Stimulated activated CD8-positive, alpha-beta memory T cell treated with anti-CD3 and anti-CD28 coated beads, Interleukin-2, amount 100 ng/mL, for 1 hour (primary cell): ENCODE data around the gene UGT1A4.

ENCODE experiments used
- DNase-seq, 2 donors: peaks; one replicate each; pipeline ENCODE4 v3.0.0-alpha.2; 2020; ENCODE audit warnings: low read depth in 2 of 2

Gene UGT1A4

GRCh38 chr2:233811732-233812131 is 93.2 kb downstream of the UGT1A4 start:
- no peak for DNase-seq

- DNase-seq = no peak
Measured at GRCh38 chr2:233813236-233814055, 94.9 kb downstream of the UGT1A4 start.

- DNase-seq = no peak
Measured at GRCh38 chr2:233814056-233814835, 95.7 kb downstream of the UGT1A4 start.

- no peak for DNase-seq
Measured at GRCh38 chr2:233815861-233816260, 97.3 kb downstream of the UGT1A4 start.

- DNase-seq = no peak
Measured at GRCh38 chr2:233816334-233816733, 97.8 kb downstream of the UGT1A4 start.

- no peak for DNase-seq
Measured at GRCh38 chr2:233816771-233817170, 98.2 kb downstream of the UGT1A4 start.

- no peak for DNase-seq
Measured at GRCh38 chr2:233817361-233817911, 98.9 kb downstream of the UGT1A4 start.

GRCh38 chr2:233817995-233818638 is 99.6 kb downstream of the UGT1A4 start:
- DNase-seq = no peak

GRCh38 chr2:233818639-233819621 is 100.4 kb downstream of the UGT1A4 start:
- DNase-seq = no peak

- DNase-seq = no peak
Measured at GRCh38 chr2:233819884-233820773, 101.6 kb downstream of the UGT1A4 start.

GRCh38 chr2:233820774-233821105 is 102.2 kb downstream of the UGT1A4 start:
- no peak for DNase-seq

GRCh38 chr2:233821196-233821595 is 102.7 kb downstream of the UGT1A4 start:
- DNase-seq = no peak

- DNase-seq = no peak
Measured at GRCh38 chr2:233821709-233822100, 103.2 kb downstream of the UGT1A4 start.

GRCh38 chr2:233822101-233822771 is 103.7 kb downstream of the UGT1A4 start:
- DNase-seq = no peak
